ENCODE results near the gene ZNF814.
"Not testable (repeated sequence)": the region's sequence is repeated elsewhere in the genome, so short reads cannot be mapped to it uniquely, and the experiment has no call there.

- TF ChIP-seq CTCF (IDR thresholded peaks at IDR 0.05; ENCODE audit: borderline replicate concordance, extremely low read depth, low read length, poor library complexity, severe bottlenecking); EZH2 (IDR thresholded peaks at IDR 0.05; ENCODE audit: borderline replicate concordance, low read depth, low read length, severe bottlenecking): not testable (repeated sequence)
Observed at GRCh38 chr19:57838622-57839191, 50.1 kb downstream of the ZNF814 start.
